ENCODE results near the gene GLCE.

DNA sequence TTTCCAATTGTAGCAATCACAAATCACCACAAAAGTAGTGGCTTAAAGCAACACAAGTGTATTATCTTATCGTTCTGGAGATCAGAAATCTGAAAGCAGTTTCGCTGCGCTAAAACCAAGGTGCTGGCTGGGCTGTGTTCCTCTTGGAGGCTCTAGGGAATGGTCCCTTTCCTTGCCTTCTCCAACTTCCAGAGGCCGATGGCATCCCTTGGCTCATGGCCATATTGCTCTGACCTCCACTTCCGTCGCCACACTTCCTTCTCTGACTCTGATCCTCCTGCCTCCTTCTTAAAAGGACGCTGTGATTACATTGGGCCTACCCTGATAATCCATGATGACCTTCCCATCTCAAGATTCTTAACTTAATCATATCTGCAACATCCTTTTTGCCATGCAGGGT lies 127.6 kb downstream of the GLCE start:
- TF ChIP-seq CTCF (IDR thresholded peaks at IDR 0.05), result no peak
- TF ChIP-seq, protein P1, sequence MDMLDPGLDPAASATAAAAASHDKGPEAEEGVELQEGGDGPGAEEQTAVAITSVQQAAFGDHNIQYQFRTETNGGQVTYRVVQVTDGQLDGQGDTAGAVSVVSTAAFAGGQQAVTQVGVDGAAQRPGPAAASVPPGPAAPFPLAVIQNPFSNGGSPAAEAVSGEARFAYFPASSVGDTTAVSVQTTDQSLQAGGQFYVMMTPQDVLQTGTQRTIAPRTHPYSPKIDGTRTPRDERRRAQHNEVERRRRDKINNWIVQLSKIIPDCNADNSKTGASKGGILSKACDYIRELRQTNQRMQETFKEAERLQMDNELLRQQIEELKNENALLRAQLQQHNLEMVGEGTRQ (CRISPR knock-in tag; IDR thresholded peaks at IDR 0.05), result no peak
- no peak for TF ChIP-seq ATF1 (CRISPR knock-in tag; IDR thresholded peaks at IDR 0.05)
- TF ChIP-seq CREM (CRISPR knock-in tag; IDR thresholded peaks at IDR 0.05), result no peak
- TF ChIP-seq USF1 (CRISPR knock-in tag; IDR thresholded peaks at IDR 0.05), result no peak
- no peak for TF ChIP-seq SMAD3 (CRISPR knock-in tag; IDR thresholded peaks at IDR 0.05; ENCODE audit: borderline replicate concordance)
- TF ChIP-seq, protein P2, sequence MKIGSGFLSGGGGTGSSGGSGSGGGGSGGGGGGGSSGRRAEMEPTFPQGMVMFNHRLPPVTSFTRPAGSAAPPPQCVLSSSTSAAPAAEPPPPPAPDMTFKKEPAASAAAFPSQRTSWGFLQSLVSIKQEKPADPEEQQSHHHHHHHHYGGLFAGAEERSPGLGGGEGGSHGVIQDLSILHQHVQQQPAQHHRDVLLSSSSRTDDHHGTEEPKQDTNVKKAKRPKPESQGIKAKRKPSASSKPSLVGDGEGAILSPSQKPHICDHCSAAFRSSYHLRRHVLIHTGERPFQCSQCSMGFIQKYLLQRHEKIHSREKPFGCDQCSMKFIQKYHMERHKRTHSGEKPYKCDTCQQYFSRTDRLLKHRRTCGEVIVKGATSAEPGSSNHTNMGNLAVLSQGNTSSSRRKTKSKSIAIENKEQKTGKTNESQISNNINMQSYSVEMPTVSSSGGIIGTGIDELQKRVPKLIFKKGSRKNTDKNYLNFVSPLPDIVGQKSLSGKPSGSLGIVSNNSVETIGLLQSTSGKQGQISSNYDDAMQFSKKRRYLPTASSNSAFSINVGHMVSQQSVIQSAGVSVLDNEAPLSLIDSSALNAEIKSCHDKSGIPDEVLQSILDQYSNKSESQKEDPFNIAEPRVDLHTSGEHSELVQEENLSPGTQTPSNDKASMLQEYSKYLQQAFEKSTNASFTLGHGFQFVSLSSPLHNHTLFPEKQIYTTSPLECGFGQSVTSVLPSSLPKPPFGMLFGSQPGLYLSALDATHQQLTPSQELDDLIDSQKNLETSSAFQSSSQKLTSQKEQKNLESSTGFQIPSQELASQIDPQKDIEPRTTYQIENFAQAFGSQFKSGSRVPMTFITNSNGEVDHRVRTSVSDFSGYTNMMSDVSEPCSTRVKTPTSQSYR (CRISPR knock-in tag; IDR thresholded peaks at IDR 0.05), result no peak
- no peak for TF ChIP-seq TEAD4 (CRISPR knock-in tag; IDR thresholded peaks at IDR 0.05)
- TF ChIP-seq, protein P3, sequence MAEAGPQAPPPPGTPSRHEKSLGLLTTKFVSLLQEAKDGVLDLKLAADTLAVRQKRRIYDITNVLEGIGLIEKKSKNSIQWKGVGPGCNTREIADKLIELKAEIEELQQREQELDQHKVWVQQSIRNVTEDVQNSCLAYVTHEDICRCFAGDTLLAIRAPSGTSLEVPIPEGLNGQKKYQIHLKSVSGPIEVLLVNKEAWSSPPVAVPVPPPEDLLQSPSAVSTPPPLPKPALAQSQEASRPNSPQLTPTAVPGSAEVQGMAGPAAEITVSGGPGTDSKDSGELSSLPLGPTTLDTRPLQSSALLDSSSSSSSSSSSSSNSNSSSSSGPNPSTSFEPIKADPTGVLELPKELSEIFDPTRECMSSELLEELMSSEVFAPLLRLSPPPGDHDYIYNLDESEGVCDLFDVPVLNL (CRISPR knock-in tag; IDR thresholded peaks at IDR 0.05; ENCODE audit: borderline replicate concordance, low read depth), result no peak
- no peak for TF ChIP-seq TCF7 (CRISPR knock-in tag; IDR thresholded peaks at IDR 0.05; ENCODE audit: low read depth)
- TF ChIP-seq ATF2 (CRISPR knock-in tag; IDR thresholded peaks at IDR 0.05; ENCODE audit: borderline replicate concordance, low read depth), result no peak
- no peak for TF ChIP-seq JAZF1 (CRISPR knock-in tag; IDR thresholded peaks at IDR 0.05)

All from WTC11 (cell line).